Body of pancreas (tissue), 4 donors: ENCODE data around the gene RHOT2. TPM values are rescaled to one million over a fixed set of nuclear protein-coding genes. Genes with fewer than 3 reads are reported as not detected.

ENCODE experiments used
- ATAC-seq: fragments of 150-250 bp; one replicate; pipeline ENCODE4 v1.9.1; 2016
- DNase-seq, 4 donors: peaks; one replicate each; pipeline ENCODE4 v3.0.0-alpha.2; 2019
- H3K27ac ChIP-seq, 4 donors: fragments of 200-600 bp; sonication (generic); 1 replicate in 3 of 4; 2 replicates in 1 of 4; pipeline versions ENCODE4 v1.5.1 to v1.6.1; 2016 to 2019; ENCODE audit warnings: mild to moderate bottlenecking in 1 of 4, mixed read lengths in 1 of 4, moderate library complexity in 1 of 4
- H3K27me3 ChIP-seq, 2 donors: fragments of 200-600 bp; sonication (generic); one replicate each; pipeline ENCODE4 v1.6.0; 2016; ENCODE audit warnings: mild to moderate bottlenecking in 1 of 2
- H3K36me3 ChIP-seq, 2 donors: fragments of 200-600 bp; sonication (generic); replicated peaks in 1 of 2; 2 replicates each; pipeline ENCODE4 v1.5.1; 2016; ENCODE audit warnings: low read depth in 2 of 2; ENCODE audit not compliant: insufficient read depth in 1 of 2
- H3K4me1 ChIP-seq: fragments of 200-600 bp; sonication (generic); one replicate; pipeline ENCODE4 v1.6.0; 2016
- H3K4me3 ChIP-seq, 2 donors: fragments of 200-600 bp; sonication (generic); 1 replicate in 1 of 2; 2 replicates in 1 of 2; pipeline ENCODE4 v1.5.1; 2016 to 2019
- H3K9me3 ChIP-seq, 3 donors: fragments of 200-600 bp; sonication (generic); 1 replicate in 2 of 3; 2 replicates in 1 of 3; pipeline ENCODE4 v1.5.1; 2016
- POLR2A ChIP-seq, 3 donors: fragments of 450-650 bp; IDR thresholded peaks; one replicate each; pipeline ENCODE4 v1.6.1; 2016; ENCODE audit warnings: antibody characterized with exemption in 3 of 3, mild to moderate bottlenecking in 2 of 3
- WGBS, 2 donors: methylation state at CpG; one replicate each; pipeline ENCODE4 v1.1.5; 2017; 5-methylcytosine and 5-hydroxymethylcytosine counted together
- intact Hi-C: fragments of 100-400 bp; cut with DNase I; formaldehyde crosslinking; loops from one replicate; pipeline ENCODE4 v1.15.1; 2023
- total RNA-seq, 2 donors: library from RNA; depleted of rRNA; stranded (reverse); fragments of >200 nt; gene quantifications; one replicate each; pipeline ENCODE4 v1.1.0, GENCODE V29; 2016
- TF ChIP-seq, protein P1 (sequence below), 7 experiments: fragments of 450-650 bp in 4 of 7; fragments of 200-600 bp in 3 of 7; sonication (generic) in 3 of 7; IDR thresholded peaks; one replicate each; pipeline ENCODE4 v1.5.1; 2016 to 2019; ENCODE audit warnings: antibody characterized with exemption in 7 of 7

The RHOT2 gene
- total RNA-seq, 2 donors from 2014 or later = 65.6 to 89.0 TPM

DNA sequence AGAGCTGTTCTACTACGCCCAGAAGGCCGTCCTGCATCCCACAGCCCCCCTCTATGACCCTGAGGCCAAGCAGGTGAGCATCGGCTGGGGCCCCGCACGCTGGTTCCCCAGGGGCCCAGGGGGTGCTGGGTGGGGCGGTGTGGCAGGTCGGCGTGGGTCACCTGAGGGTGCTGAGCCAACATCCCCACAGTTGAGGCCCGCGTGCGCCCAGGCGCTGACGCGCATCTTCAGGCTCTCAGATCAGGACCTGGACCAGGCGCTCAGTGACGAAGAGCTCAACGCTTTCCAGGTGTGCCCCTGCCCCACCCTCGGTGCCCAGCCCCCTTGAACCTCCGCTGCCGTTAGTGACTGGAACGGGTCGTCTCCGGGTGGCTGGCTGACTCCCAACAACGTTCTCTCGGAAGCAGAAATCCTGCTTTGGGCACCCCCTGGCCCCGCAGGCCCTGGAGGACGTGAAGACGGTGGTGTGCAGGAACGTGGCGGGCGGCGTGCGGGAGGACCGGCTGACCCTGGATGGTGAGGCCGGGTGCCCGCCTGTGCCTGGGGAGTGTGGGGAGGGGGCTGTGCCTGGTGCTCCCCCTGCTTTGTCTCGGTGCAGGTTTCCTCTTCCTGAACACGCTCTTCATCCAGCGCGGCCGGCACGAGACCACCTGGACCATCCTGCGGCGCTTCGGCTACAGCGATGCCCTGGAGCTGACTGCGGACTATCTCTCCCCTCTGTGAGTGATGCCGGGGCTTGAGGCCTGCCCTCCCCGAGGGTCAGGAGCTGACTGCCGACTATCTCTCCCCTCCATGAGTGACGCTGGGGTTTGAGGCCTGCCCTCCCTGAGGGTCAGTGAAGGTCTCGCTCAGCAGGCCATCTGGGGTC lies 2.8 kb downstream of the RHOT2 start:
- TF ChIP-seq, protein P1, sequence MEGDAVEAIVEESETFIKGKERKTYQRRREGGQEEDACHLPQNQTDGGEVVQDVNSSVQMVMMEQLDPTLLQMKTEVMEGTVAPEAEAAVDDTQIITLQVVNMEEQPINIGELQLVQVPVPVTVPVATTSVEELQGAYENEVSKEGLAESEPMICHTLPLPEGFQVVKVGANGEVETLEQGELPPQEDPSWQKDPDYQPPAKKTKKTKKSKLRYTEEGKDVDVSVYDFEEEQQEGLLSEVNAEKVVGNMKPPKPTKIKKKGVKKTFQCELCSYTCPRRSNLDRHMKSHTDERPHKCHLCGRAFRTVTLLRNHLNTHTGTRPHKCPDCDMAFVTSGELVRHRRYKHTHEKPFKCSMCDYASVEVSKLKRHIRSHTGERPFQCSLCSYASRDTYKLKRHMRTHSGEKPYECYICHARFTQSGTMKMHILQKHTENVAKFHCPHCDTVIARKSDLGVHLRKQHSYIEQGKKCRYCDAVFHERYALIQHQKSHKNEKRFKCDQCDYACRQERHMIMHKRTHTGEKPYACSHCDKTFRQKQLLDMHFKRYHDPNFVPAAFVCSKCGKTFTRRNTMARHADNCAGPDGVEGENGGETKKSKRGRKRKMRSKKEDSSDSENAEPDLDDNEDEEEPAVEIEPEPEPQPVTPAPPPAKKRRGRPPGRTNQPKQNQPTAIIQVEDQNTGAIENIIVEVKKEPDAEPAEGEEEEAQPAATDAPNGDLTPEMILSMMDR (IDR thresholded peaks at IDR 0.05) = no peak
- no peak for TF ChIP-seq POLR2A (IDR thresholded peaks at IDR 0.05)
- intact Hi-C loops = no loop called here
- WGBS, 2 donors = 94% methylated on average over 33 to 51 of the region's 52 CpGs
- Histone ChIP-seq H3K27me3 (no peaks in the 10 kb centered on the region), H3K27ac (no peak overlapping the region), H3K4me3 (no peak overlapping the region), H3K36me3 (peaks cover 0 to 21% of the 10 kb centered on the region in 2 donors), H3K9me3 (no peaks in the 10 kb centered on the region), H3K4me1 (peaks cover 40% of the 10 kb centered on the region)
- ATAC-seq = no peak
- no peak for DNase-seq

DNA sequence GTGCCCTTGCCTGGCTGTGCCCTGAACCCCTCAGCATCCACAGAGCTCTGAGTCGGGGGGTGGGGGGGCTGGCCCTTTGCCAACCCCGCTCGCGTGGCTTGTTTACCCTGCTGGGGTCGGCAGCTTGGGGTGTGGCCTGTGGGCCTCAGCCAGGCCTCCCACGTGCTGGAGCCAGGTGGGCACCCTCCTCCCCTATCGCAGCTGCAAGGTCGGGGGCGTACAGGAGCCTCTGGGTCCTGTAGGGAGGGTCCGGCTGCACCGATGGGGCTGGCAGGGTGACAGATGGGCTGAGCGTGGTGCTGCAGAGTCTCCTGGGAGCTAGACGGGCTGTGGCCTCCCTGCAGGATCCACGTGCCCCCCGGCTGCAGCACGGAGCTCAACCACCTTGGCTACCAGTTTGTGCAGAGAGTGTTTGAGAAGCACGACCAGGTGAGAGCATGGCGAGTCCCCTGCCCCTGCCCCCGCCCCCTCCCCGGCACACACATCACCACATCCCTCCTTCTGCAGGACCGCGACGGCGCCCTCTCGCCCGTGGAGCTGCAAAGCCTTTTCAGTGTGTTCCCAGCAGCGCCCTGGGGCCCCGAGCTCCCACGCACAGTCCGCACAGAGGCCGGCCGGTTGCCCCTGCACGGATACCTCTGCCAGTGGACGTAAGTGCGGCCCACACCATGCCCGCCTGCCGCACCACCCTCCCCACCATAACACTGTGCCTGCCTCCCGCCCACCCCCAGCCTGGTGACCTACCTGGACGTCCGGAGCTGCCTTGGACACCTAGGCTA lies 3.6 kb downstream of the RHOT2 start:
- Histone ChIP-seq H3K27ac (no peak overlapping the region), H3K4me1 (peaks cover 45% of the 10 kb centered on the region), H3K36me3 (peaks cover 0 to 21% of the 10 kb centered on the region in 2 donors), H3K27me3 (no peaks in the 10 kb centered on the region), H3K4me3 (no peak overlapping the region), H3K9me3 (no peaks in the 10 kb centered on the region)
- ATAC-seq (no peak), DNase-seq (no peak)
- 84 to 90% methylated on average over 18 to 40 of the region's 40 CpGs for WGBS, 2 donors
- TF ChIP-seq POLR2A (IDR thresholded peaks at IDR 0.05) = no peak
- TF ChIP-seq, protein P1 (IDR thresholded peaks at IDR 0.05) = no peak
- intact Hi-C loops = no loop called here

DNA sequence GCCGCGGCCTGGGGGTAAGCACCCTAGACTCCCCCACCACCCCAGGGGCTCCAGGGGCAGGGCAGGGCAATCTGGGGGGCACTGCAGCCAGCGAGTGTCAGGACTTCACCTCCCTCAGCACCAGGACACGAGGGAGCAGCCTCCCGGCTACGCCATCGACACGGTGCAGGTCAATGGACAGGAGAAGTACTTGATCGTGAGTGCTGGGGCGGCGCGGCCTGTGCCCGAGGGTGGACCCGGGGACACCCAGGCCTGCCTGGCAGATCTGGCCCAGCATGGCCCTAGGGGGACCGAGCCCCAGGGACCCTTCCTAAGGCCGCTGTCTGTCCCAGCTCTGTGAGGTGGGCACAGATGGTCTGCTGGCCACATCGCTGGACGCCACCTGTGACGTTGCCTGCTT lies 4.4 kb downstream of the RHOT2 start:
- Histone ChIP-seq H3K4me3 (no peak overlapping the region), H3K27ac (no peak overlapping the region), H3K27me3 (no peaks in the 10 kb centered on the region), H3K36me3 (peaks cover 0 to 21% of the 10 kb centered on the region in 2 donors), H3K9me3 (no peaks in the 10 kb centered on the region), H3K4me1 (peaks cover 42% of the 10 kb centered on the region)
- 92 to 94% methylated on average over 6 to 11 of the region's 19 CpGs for WGBS, 2 donors
- TF ChIP-seq POLR2A (IDR thresholded peaks at IDR 0.05) = no peak
- TF ChIP-seq, protein P1 (IDR thresholded peaks at IDR 0.05) = no peak
- DNase-seq (no peak), ATAC-seq (no peak)
- intact Hi-C loops = no loop called here

DNA sequence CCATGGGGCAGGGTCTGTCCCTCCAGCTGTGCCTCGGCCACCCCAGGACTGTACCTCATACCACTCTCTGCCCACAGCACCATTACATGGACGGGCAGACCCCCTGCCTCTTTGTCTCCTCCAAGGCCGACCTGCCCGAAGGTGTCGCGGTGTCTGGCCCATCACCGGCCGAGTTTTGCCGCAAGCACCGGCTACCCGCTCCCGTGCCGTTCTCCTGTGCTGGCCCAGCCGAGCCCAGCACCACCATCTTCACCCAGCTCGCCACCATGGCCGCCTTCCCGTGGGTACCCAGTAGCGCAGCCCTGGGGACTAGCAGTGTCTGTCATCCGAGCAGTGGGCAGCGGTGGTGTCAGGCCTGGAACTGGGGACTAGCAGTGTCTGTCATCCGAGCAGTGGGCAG lies 4.9 kb downstream of the RHOT2 start:
- intact Hi-C loops = no loop called here
- Histone ChIP-seq H3K36me3 (peaks cover 0 to 21% of the 10 kb centered on the region in 2 donors), H3K27me3 (no peaks in the 10 kb centered on the region), H3K4me3 (no peak overlapping the region), H3K27ac (no peak overlapping the region), H3K4me1 (peaks cover 37% of the 10 kb centered on the region), H3K9me3 (no peaks in the 10 kb centered on the region)
- ATAC-seq (no peak), DNase-seq (no peak)
- WGBS, 2 donors = 92 to 100% methylated on average over 3 to 9 of the region's 21 CpGs
- TF ChIP-seq, protein P1 (IDR thresholded peaks at IDR 0.05) = no peak
- no peak for TF ChIP-seq POLR2A (IDR thresholded peaks at IDR 0.05)
